Right atrium auricular region (tissue), 2 donors: ENCODE data around the gene SELENOM. TPM values are rescaled to one million over a fixed set of nuclear protein-coding genes. Genes with fewer than 3 reads are reported as not detected.
A peak's percentile ranks its signal among the peaks of the same experiment; 100 is the strongest.

Source experiments
- DNase-seq: peaks from one replicate; pipeline ENCODE4 v3.0.0-alpha.2; 2019; ENCODE audit warnings: low spot score
- H3K27ac ChIP-seq, 2 donors: fragments of 200-600 bp; sonication (generic); 1 replicate in 1 of 2; 2 replicates in 1 of 2; pipeline ENCODE4 v1.5.1; 2016 to 2019
- H3K27me3 ChIP-seq, 2 donors: fragments of 200-600 bp; sonication (generic); one replicate each; pipeline versions ENCODE4 v1.5.1 to v1.6.0; 2017 to 2019
- H3K36me3 ChIP-seq: fragments of 200-600 bp; sonication (generic); one replicate; pipeline ENCODE4 v1.5.1; 2016
- H3K4me1 ChIP-seq, 2 donors: fragments of 200-600 bp; sonication (generic); one replicate each; pipeline versions ENCODE4 v1.5.1 to v1.6.0; 2017 to 2019
- H3K4me3 ChIP-seq, 2 donors: fragments of 200-600 bp; sonication (generic); 1 replicate in 1 of 2; 2 replicates in 1 of 2; pipeline ENCODE4 v1.5.1; 2017 to 2019; ENCODE audit warnings: mild to moderate bottlenecking in 1 of 2, moderate library complexity in 1 of 2
- H3K9me3 ChIP-seq, 2 donors: fragments of 200-600 bp; sonication (generic); one replicate each; pipeline ENCODE4 v1.5.1; 2019
- CTCF ChIP-seq, 2 donors: fragments of 200-600 bp; sonication (generic); IDR thresholded peaks; one replicate each; pipeline ENCODE4 v1.5.1; 2019; ENCODE audit warnings: antibody characterized with exemption in 2 of 2
- total RNA-seq, 2 donors: library from RNA; depleted of rRNA; stranded (reverse); fragments of >200 nt; gene quantifications; one replicate each; pipeline ENCODE4 v1.1.0, GENCODE V29; 2016

Gene SELENOM
- total RNA-seq, 2 donors from 2014 or later, result 133 to 358 TPM

GRCh38 chr22:31055635-31056159 is 51.7 kb downstream of the SELENOM start:
- Histone ChIP-seq H3K4me1 (peaks cover 0 to 15% of the 10 kb centered on the region in 2 donors), H3K27ac (peak overlapping the region; percentile 69 to 78), H3K36me3 (no peaks in the 10 kb centered on the region), H3K4me3 (no peak overlapping the region), H3K9me3 (no peaks in the 10 kb centered on the region), H3K27me3 (no peaks in the 10 kb centered on the region)
- TF ChIP-seq CTCF (IDR thresholded peaks at IDR 0.05), result no peak
- DNase-seq, result peak; percentile 93

DNA sequence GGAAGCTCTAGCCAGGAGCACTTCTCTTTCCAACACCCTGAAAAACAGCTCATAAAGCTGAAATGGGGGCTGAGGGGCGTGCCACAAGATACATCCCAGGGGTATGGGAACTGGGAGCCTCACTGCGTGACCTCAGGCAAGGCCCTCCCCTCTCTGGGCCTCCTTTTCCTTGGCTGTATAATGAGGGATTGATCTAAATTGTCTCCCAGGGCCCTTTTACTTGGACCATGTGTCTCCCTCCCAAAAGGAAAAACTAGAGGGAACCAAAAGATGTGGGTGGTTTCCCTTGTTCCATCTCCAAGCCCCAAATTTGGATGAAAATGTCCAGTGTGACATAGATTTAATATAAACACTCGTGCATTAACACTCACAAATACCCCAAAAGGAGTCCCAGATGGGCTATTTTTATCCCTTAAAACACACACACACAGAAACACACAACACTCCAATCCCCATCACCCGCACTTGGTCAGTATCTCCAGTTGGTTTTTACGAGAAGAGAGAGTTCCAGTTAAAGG is 52.2 kb downstream of the SELENOM start:
- Histone ChIP-seq H3K4me1 (peaks cover 0 to 15% of the 10 kb centered on the region in 2 donors), H3K27ac (peak overlapping the region; percentile 69 to 78), H3K27me3 (no peaks in the 10 kb centered on the region), H3K36me3 (no peaks in the 10 kb centered on the region), H3K9me3 (no peaks in the 10 kb centered on the region), H3K4me3 (no peak overlapping the region)
- no peak for DNase-seq
- no peak for TF ChIP-seq CTCF (IDR thresholded peaks at IDR 0.05)

Other genes starting within 250 kb of the SELENOM start
- 10 to 100 TPM; 20.1 to 21.0 TPM for gene MORC2, start 138.8 kb downstream of the SELENOM start, total RNA-seq
- 10 to 100 TPM; 37.2 to 39.1 TPM for gene TUG1, start 138.3 kb downstream of the SELENOM start, total RNA-seq
- gene SMTN, start 26.2 kb downstream of the SELENOM start, total RNA-seq, result 100 to 1,000 TPM in 1 of 2 donors, 10 to 100 TPM in 1; 81.4 to 183 TPM
- gene INPP5J, start 15.4 kb upstream of the SELENOM start, total RNA-seq, result 10 to 100 TPM; 17.6 to 26.3 TPM
- not detected for gene PLA2G3, start 32.9 kb upstream of the SELENOM start, total RNA-seq
- 10 to 100 TPM; 17.6 to 26.8 TPM for gene RNF185, start 52.6 kb upstream of the SELENOM start, total RNA-seq
- 1 to 10 TPM; 7.5 to 9.8 TPM for gene LIMK2, start 104.7 kb upstream of the SELENOM start, total RNA-seq
- gene PIK3IP1, start 184.9 kb upstream of the SELENOM start, total RNA-seq, result 10 to 100 TPM; 14.6 to 17.6 TPM
- gene PATZ1, start 238.8 kb upstream of the SELENOM start, total RNA-seq, result 10 to 100 TPM in 1 of 2 donors, 1 to 10 TPM in 1; 9.2 to 15.5 TPM